GM23248 (cell line): Measurements from ENCODE around the gene NFATC2. TPM values are rescaled to one million over a fixed set of nuclear protein-coding genes. Genes with fewer than 3 reads are reported as not detected.
A peak's percentile ranks its signal among the peaks of the same experiment; 100 is the strongest.

ENCODE experiments used
- DNase-seq: peaks from one replicate; pipeline ENCODE4 v3.0.0-alpha.2; 2015
- H2AFZ ChIP-seq: fragments of 200-600 bp; sonication (generic); 2 replicates; pipeline ENCODE4 v1.6.1; 2016; ENCODE audit warnings: antibody characterized with exemption
- H3F3A ChIP-seq: fragments of 200-600 bp; sonication (generic); 2 replicates; pipeline ENCODE4 v1.6.1; 2016; ENCODE audit warnings: mild to moderate bottlenecking, antibody characterized with exemption, mixed run types; ENCODE audit not compliant: insufficient read depth
- H3K27ac ChIP-seq: fragments of 200-600 bp; sonication (generic); 2 replicates; pipeline ENCODE4 v1.5.1; 2016; ENCODE audit warnings: mild to moderate bottlenecking
- H3K27me3 ChIP-seq: fragments of 200-600 bp; sonication (generic); replicated peaks from 2 replicates; pipeline ENCODE4 v1.6.1; 2016; ENCODE audit warnings: mild to moderate bottlenecking; ENCODE audit not compliant: insufficient read depth
- H3K36me3 ChIP-seq: fragments of 200-600 bp; sonication (generic); 2 replicates; pipeline ENCODE4 v1.6.1; 2016; ENCODE audit warnings: low read depth, mild to moderate bottlenecking
- H3K4me1 ChIP-seq: fragments of 200-600 bp; sonication (generic); 2 replicates; pipeline ENCODE4 v1.6.1; 2016; ENCODE audit warnings: mild to moderate bottlenecking; ENCODE audit not compliant: insufficient read depth
- H3K4me2 ChIP-seq: fragments of 200-600 bp; sonication (generic); one replicate; pipeline ENCODE4 v1.6.1; 2016; ENCODE audit warnings: mild to moderate bottlenecking; ENCODE audit not compliant: unreplicated experiment
- H3K4me3 ChIP-seq: fragments of 200-600 bp; sonication (generic); 2 replicates; pipeline ENCODE4 v1.5.1; 2016; ENCODE audit warnings: mild to moderate bottlenecking
- H3K79me2 ChIP-seq: fragments of 200-600 bp; sonication (generic); 2 replicates; pipeline ENCODE4 v1.6.1; 2016; ENCODE audit warnings: mild to moderate bottlenecking; ENCODE audit not compliant: insufficient read depth
- H3K9ac ChIP-seq: fragments of 200-600 bp; sonication (generic); 2 replicates; pipeline ENCODE4 v1.6.1; 2016; ENCODE audit warnings: mild to moderate bottlenecking
- H3K9me2 ChIP-seq: fragments of 200-600 bp; sonication (generic); 2 replicates; pipeline ENCODE4 v1.6.1; 2016; ENCODE audit warnings: mixed run types, mild to moderate bottlenecking, moderate library complexity; ENCODE audit not compliant: insufficient read depth
- H3K9me3 ChIP-seq: fragments of 200-600 bp; sonication (generic); one replicate; pipeline ENCODE4 v1.6.1; 2017; ENCODE audit warnings: low read depth
- H4K20me1 ChIP-seq: fragments of 200-600 bp; sonication (generic); 2 replicates; pipeline ENCODE4 v1.6.0; 2016; ENCODE audit not compliant: insufficient read depth
- EZH2 ChIP-seq: fragments of 200-600 bp; sonication (generic); IDR thresholded peaks from 2 replicates; pipeline ENCODE4 v1.6.1; 2018; ENCODE audit warnings: antibody characterized with exemption, mild to moderate bottlenecking; ENCODE audit not compliant: insufficient read depth, poor library complexity, severe bottlenecking
- EZH2phosphoT487 ChIP-seq: fragments of 200-600 bp; sonication (generic); IDR thresholded peaks from 2 replicates; pipeline ENCODE4 v1.6.1; 2018; ENCODE audit warnings: antibody characterized with exemption, moderate library complexity, mild to moderate bottlenecking, low read depth; ENCODE audit not compliant: insufficient read depth
- WGBS, 2 experiments: methylation state at CpG; one replicate each; pipeline ENCODE4 v1.1.6; 2015 to 2017; ENCODE audit warnings: low lambda C conversion rate in 2 of 2, low coverage in 1 of 2; ENCODE audit errors: missing lambda C conversion rate in 2 of 2; 5-methylcytosine and 5-hydroxymethylcytosine counted together
- in situ Hi-C: fragments of 300-500 bp; cut with MboI; formaldehyde crosslinking; loops from 2 replicates; pipeline ENCODE4 v1.15.0; 2020
- polyA plus RNA-seq: library from polyadenylated mRNA; unstranded; fragments of >200 nt; fragmentation: Nextera tagmentation; extraction: Ambion mirVana; gene quantifications from 2 replicates; pipeline ENCODE4 v1.2.1, GENCODE V29; 2016
- total RNA-seq: library from RNA; depleted of rRNA; stranded (reverse); fragments of >200 nt; shearing (Covaris generic); gene quantifications from 2 replicates; pipeline ENCODE4 v1.2.3, GENCODE V29; 2014

The NFATC2 gene
- total and polyA plus RNA-seq, 2 experiments from 2014 or later = 0.11 to 0.14 TPM

DNA sequence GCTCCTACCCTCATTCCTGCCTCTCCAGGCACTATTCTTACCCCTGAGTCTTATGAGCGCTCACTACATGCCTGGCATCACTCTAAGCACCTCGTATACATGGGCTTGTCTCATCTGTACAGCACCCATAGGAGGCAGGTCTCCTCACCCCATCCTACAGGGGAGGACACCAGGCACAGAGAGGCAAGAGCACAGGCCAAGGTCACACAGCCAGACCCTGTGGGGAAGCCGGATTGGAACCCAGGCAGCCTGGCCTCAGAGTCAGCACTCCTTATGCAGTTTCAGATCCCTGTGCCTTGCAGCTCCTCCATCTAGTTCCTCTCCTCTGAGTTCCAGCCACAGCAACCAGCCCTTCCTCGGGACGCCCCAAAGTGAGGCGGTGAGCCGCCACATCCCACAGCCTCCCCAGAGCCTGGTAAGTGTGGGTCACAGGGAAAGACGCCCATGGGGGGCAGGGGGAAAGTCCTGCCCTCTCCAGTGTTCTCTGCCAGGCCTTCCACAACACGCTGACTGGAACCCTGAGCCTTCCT is 103.3 kb downstream of the NFATC2 start:
- peaks cover 10% of the 10 kb centered on the region; the same call in 1 of the 2 replicates for H3K4me1 ChIP-seq
- no peaks in the 10 kb centered on the region for H4K20me1 ChIP-seq
- TF ChIP-seq EZH2 (no peak), EZH2phosphoT487 (no peak)
- no peaks in the 10 kb centered on the region for H3F3A ChIP-seq
- no peak overlapping the region for H3K4me3 ChIP-seq
- H3K36me3 ChIP-seq = no peaks in the 10 kb centered on the region
- in situ Hi-C loops = no loop called here
- no peak overlapping the region for H3K27ac ChIP-seq
- 81 to 85% methylated on average over 9 of the region's 9 CpGs for WGBS, 2 experiments
- H3K27me3 ChIP-seq = no peaks in the 10 kb centered on the region
- H3K9ac ChIP-seq = no peak overlapping the region
- no peaks in the 10 kb centered on the region for H3K9me2 ChIP-seq
- H3K79me2 ChIP-seq = no peaks in the 10 kb centered on the region
- no peaks in the 10 kb centered on the region for H3K9me3 ChIP-seq
- no peak overlapping the region for H2AFZ ChIP-seq
- no peak overlapping the region for H3K4me2 ChIP-seq
- no peak for DNase-seq

DNA sequence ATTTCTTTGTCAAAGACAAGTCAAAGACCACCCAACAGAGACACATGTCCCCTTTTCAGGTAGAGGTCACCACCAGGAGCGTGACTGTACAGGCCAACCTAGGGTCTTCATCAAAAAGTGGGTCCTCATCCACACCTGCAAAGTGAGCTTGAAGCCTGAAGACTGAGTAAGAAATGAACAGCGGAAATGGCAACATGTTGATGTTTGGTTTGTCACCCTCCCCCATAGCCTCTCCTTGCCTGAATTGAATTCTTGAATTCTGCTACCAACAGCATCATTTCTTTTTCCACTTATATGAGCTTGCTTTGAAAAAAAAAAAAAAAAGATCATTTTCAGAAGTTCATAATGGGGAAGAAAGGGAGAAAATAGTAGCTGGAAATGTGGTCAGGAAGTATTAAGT is 104.4 kb downstream of the NFATC2 start:
- in situ Hi-C loops = no loop called here
- TF ChIP-seq EZH2phosphoT487 (no peak), EZH2 (no peak)
- H3K79me2 ChIP-seq = no peaks in the 10 kb centered on the region
- no peak overlapping the region for H2AFZ ChIP-seq
- H3K9ac ChIP-seq = no peak overlapping the region
- H4K20me1 ChIP-seq = no peaks in the 10 kb centered on the region
- DNase-seq = no peak
- H3K4me1 ChIP-seq = peaks cover 8% of the 10 kb centered on the region; the same call in 1 of the 2 replicates
- no peak overlapping the region for H3K4me2 ChIP-seq
- H3K27me3 ChIP-seq = no peaks in the 10 kb centered on the region
- H3K9me2 ChIP-seq = no peaks in the 10 kb centered on the region
- no peaks in the 10 kb centered on the region for H3K9me3 ChIP-seq
- H3K27ac ChIP-seq = no peak overlapping the region
- no peak overlapping the region for H3K4me3 ChIP-seq
- no peaks in the 10 kb centered on the region for H3K36me3 ChIP-seq
- WGBS, 2 experiments = 89 to 94% methylated on average over 2 of the region's 2 CpGs
- H3F3A ChIP-seq = no peaks in the 10 kb centered on the region

DNA sequence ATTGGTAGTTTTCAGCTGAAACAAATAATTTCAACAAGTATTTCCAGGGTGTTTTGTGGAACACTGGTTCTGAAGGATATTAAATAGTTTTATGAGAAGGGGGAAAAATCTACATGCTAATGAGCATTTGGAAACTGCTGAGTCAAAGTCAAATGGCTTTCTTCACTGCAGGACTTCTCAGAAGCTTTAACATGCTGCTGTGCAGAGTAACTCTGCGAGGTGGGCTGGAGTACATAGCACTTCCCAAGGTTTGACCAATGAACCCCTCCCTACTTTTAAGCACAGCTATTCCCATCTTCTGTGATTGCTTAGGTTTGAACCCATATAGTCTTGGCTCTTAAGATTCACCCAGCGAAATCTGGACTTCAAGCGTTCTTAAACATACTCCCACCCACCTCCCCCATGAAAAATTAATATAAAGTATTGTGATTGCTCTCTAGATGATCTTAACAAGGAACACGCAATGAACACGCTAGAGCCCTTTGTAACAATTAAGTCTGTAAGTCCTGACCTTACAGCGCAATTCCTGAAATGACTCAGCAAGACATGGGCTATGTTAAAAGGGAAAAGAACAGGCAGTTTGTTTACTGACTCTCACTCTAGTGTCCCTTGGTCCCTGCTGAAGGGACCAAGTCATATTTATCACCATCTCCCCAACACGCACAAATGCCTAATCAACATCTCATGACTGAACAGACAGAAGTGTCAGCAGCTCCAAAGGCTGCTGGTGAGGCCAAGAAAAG is 105.2 kb downstream of the NFATC2 start:
- no peak for DNase-seq
- H3K9me2 ChIP-seq = no peaks in the 10 kb centered on the region
- no peaks in the 10 kb centered on the region for H3K9me3 ChIP-seq
- H3K9ac ChIP-seq = no peak overlapping the region
- TF ChIP-seq EZH2phosphoT487 (no peak), EZH2 (no peak)
- no peaks in the 10 kb centered on the region for H3K36me3 ChIP-seq
- H4K20me1 ChIP-seq = no peaks in the 10 kb centered on the region
- H3K4me1 ChIP-seq = peaks cover 8% of the 10 kb centered on the region; the same call in 1 of the 2 replicates
- H3K4me2 ChIP-seq = no peak overlapping the region
- 82 to 83% methylated on average over 7 of the region's 7 CpGs for WGBS, 2 experiments
- H3K27me3 ChIP-seq = no peaks in the 10 kb centered on the region
- no peak overlapping the region for H3K4me3 ChIP-seq
- in situ Hi-C loops = no loop called here
- H3F3A ChIP-seq = no peaks in the 10 kb centered on the region
- no peak overlapping the region for H3K27ac ChIP-seq
- no peak overlapping the region for H2AFZ ChIP-seq
- no peaks in the 10 kb centered on the region for H3K79me2 ChIP-seq

DNA sequence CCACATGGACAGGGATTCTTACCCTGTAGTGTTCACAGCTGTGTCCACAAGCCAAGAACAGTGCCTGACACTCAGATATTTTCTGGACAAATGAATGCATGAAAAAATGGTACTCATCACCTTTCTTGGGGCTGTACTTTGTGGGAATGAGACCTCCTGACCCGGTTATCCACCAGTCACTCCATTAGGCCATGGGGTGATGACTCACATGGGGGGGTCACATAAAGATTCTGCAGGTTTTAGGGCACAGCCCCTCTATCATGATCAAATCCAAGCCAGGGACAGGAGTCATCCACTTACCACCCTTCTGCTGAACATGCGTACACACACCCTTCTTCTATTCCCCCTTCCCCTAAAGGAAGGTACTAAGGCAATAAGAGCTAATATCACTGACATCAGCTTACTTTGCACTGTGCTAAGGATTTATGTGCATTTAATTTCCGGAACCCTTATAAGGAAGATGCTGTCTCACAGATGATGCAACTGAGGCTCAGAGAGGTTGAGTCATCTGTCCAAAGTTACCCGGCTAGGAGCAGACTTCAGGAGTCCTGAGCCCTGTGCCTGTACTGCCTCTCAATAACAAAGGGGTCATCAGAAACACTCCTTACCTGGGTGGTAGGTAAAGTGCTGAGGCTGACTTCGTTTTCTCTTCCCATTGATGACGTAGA is 107.8 kb downstream of the NFATC2 start:
- H3K27me3 ChIP-seq = no peaks in the 10 kb centered on the region
- no peaks in the 10 kb centered on the region for H3K9me3 ChIP-seq
- H4K20me1 ChIP-seq = no peaks in the 10 kb centered on the region
- no peaks in the 10 kb centered on the region for H3K36me3 ChIP-seq
- H3F3A ChIP-seq = no peaks in the 10 kb centered on the region
- peaks cover 8% of the 10 kb centered on the region; the same call in 1 of the 2 replicates for H3K4me1 ChIP-seq
- H3K4me3 ChIP-seq = no peak overlapping the region
- H3K4me2 ChIP-seq = peak overlapping the region; percentile 0
- no peaks in the 10 kb centered on the region for H3K79me2 ChIP-seq
- no peak overlapping the region for H2AFZ ChIP-seq
- DNase-seq = peak; percentile 94
- in situ Hi-C loops = no loop called here
- TF ChIP-seq EZH2phosphoT487 (no peak), EZH2 (no peak)
- H3K9me2 ChIP-seq = no peaks in the 10 kb centered on the region
- H3K27ac ChIP-seq = no peak overlapping the region
- 50 to 55% methylated on average over 6 of the region's 6 CpGs for WGBS, 2 experiments
- H3K9ac ChIP-seq = no peak overlapping the region
